ENCODE measurements around the gene RNF123.

- TF ChIP-seq CTCF (IDR thresholded peaks at IDR 0.05; ENCODE audit: insufficient read depth, low read length) (no peak), POLR2AphosphoS5 (IDR thresholded peaks at IDR 0.05; ENCODE audit: low read depth) (no peak)
These were observed 72.3 kb downstream of the RNF123 start for GRCh38 chr3:49761661-49762060.

All from HL-60 (cell line).